H1 (cell line): ENCODE results near the gene BCAS1.

Source experiments
- BCL11A ChIP-seq, 2 experiments: IDR thresholded peaks; one replicate each; pipeline ENCODE4 v1.6.1; 2011; ENCODE audit warnings: low read depth in 2 of 2, low read length in 2 of 2, mild to moderate bottlenecking in 2 of 2
- BRCA1 ChIP-seq: IDR thresholded peaks from 2 replicates; pipeline ENCODE4 v1.6.1; 2012; ENCODE audit warnings: low read depth, low read length, improper control_type of control experiment
- CHD2 ChIP-seq: IDR thresholded peaks from 2 replicates; pipeline ENCODE4 v1.6.1; 2012; ENCODE audit warnings: low read length, improper control_type of control experiment
- EGR1 ChIP-seq: IDR thresholded peaks from 2 replicates; pipeline ENCODE4 v1.6.1; 2011; ENCODE audit warnings: low read depth, low read length, borderline replicate concordance
- EP300 ChIP-seq, 2 experiments: IDR thresholded peaks; 1 replicate in 1 of 2; 2 replicates in 1 of 2; pipeline ENCODE4 v1.6.1; 2011 to 2012; ENCODE audit warnings: low read depth in 2 of 2, low read length in 2 of 2, mild to moderate bottlenecking in 2 of 2, borderline replicate concordance in 1 of 2, inconsistent platforms in 1 of 2, moderate library complexity in 1 of 2
- GABPA ChIP-seq: IDR thresholded peaks from 2 replicates; pipeline ENCODE4 v1.6.1; 2011; ENCODE audit warnings: mild to moderate bottlenecking, low read length, moderate library complexity, borderline replicate concordance; ENCODE audit not compliant: insufficient read depth
- JUND ChIP-seq: IDR thresholded peaks from 2 replicates; pipeline ENCODE4 v1.6.1; 2011; ENCODE audit warnings: mild to moderate bottlenecking, improper control_type of control experiment, low read length
- POLR2AphosphoS5 ChIP-seq: IDR thresholded peaks from 2 replicates; pipeline ENCODE4 v1.6.1; 2011; ENCODE audit warnings: low read depth, low read length
- ZNF274 ChIP-seq: IDR thresholded peaks from 2 replicates; pipeline ENCODE4 v1.7.0; 2012; ENCODE audit warnings: low read length, borderline replicate concordance; ENCODE audit errors: extremely low read depth
- TF ChIP-seq, protein P1 (sequence below), 3 experiments: IDR thresholded peaks; 1 replicate in 2 of 3; 2 replicates in 1 of 3; pipeline versions ENCODE4 v1.5.1 to v1.6.1; 2011; ENCODE audit warnings: low read length in 3 of 3, mild to moderate bottlenecking in 3 of 3, inconsistent platforms in 2 of 3, low read depth in 1 of 3, moderate library complexity in 1 of 3; ENCODE audit not compliant: insufficient read depth in 1 of 3; ENCODE audit errors: control extremely low read depth in 1 of 3
- TF ChIP-seq, protein P2 (sequence below): IDR thresholded peaks from 2 replicates; pipeline ENCODE4 v1.6.1; 2012; ENCODE audit warnings: inconsistent platforms

DNA sequence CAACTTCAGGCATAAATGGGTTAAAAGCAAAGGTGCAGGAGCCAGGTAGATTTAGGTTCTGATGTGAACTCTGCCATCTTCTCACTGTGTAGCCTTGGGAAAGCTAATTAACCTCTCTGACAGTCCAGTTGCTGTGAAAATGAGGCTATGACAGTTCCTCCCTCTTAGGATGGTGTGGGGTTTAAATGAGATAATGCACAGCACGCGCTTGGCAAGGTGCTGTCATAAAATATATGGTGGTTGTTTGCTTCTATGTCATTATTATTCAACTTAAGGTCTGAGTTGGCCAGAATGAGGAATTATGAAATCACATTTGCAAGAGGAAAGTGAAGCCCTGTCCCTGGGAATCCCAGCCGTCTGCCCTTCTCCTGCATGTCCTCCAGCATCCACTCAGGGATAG is 15.5 kb upstream of the BCAS1 start:
- TF ChIP-seq JUND (no peak), POLR2AphosphoS5 (no peak), ZNF274 (no peak), BCL11A (IDR thresholded peaks at IDR 0.05; ENCODE audit: low read depth in 2 of 2, low read length in 2 of 2) (no peak), EGR1 (no peak), CHD2 (no peak), BRCA1 (no peak), GABPA (no peak), EP300 (IDR thresholded peaks at IDR 0.05; ENCODE audit: borderline replicate concordance in 1 of 2, low read depth in 2 of 2, low read length in 2 of 2) (no peak)
- TF ChIP-seq, protein P1, sequence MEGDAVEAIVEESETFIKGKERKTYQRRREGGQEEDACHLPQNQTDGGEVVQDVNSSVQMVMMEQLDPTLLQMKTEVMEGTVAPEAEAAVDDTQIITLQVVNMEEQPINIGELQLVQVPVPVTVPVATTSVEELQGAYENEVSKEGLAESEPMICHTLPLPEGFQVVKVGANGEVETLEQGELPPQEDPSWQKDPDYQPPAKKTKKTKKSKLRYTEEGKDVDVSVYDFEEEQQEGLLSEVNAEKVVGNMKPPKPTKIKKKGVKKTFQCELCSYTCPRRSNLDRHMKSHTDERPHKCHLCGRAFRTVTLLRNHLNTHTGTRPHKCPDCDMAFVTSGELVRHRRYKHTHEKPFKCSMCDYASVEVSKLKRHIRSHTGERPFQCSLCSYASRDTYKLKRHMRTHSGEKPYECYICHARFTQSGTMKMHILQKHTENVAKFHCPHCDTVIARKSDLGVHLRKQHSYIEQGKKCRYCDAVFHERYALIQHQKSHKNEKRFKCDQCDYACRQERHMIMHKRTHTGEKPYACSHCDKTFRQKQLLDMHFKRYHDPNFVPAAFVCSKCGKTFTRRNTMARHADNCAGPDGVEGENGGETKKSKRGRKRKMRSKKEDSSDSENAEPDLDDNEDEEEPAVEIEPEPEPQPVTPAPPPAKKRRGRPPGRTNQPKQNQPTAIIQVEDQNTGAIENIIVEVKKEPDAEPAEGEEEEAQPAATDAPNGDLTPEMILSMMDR (IDR thresholded peaks at IDR 0.05; ENCODE audit: control extremely low read depth in 1 of 3, insufficient read depth in 1 of 3, low read depth in 1 of 3, low read length in 3 of 3): no peak
- TF ChIP-seq, protein P2, sequence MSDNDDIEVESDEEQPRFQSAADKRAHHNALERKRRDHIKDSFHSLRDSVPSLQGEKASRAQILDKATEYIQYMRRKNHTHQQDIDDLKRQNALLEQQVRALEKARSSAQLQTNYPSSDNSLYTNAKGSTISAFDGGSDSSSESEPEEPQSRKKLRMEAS: no peak
